HG03139 (cell line): Measurements from ENCODE around the gene CAPRIN1.
"Not testable (repeated sequence)": the region's sequence is repeated elsewhere in the genome, so short reads cannot be mapped to it uniquely, and the experiment has no call there.

Experiments
- ATAC-seq: cut with Tn5 transposase; IDR thresholded peaks from one replicate; pipeline ENCODE4 v1.9.1; 2021; ENCODE audit not compliant: unreplicated experiment

Gene CAPRIN1

DNA sequence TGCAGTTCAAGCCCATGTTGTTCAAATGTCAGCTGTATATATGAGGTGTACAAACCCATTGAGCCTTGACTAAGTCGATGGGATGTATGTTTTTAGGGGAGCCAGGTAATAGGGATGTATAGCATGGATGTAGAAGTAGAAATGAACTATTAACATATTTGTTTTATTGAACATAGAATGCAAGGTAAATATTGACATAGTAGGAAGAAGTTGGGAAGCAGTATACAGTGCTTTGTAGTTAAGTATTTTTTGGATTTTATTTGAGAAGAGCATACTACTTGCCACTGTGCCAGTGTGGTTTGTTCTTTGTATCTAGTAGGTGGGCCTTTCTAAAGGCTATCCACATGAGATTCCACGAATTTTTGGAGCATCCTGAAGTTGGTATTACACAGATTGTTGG, 33.1 kb downstream of the CAPRIN1 start:
- no peak for ATAC-seq

DNA sequence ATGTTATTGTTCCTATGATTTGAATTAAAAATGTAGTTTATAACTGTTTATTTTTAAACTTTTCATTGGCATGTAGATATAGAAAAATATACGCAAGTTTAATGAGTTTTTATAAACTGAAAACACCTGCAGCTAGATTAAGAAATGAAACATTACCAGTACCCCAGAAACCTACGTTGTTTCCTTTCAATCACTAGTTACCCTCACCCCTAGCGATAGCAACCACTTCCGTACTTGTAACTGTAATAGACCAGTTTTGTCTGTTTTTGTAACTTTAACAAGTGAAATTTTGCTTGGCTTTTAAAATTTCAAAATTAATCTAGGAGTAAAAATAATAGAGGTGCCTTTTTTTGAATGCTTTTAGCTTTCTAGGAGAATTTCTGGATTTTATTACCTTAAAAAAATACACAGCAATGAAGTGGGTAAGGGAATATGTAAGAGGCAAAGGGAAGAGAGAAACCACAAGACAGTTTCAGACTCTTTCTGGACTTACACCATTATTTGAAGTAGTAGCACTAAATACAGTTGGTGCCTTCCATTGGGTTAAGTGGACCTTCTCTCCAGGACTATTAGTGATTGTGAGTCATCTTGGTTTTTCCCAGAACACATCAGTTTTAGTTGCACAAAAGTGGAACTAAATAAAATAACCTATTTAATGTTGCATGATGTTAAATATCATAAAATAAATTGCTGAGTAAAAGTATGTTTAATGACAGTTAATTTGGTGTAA, 35.2 kb downstream of the CAPRIN1 start:
- no peak for ATAC-seq

DNA sequence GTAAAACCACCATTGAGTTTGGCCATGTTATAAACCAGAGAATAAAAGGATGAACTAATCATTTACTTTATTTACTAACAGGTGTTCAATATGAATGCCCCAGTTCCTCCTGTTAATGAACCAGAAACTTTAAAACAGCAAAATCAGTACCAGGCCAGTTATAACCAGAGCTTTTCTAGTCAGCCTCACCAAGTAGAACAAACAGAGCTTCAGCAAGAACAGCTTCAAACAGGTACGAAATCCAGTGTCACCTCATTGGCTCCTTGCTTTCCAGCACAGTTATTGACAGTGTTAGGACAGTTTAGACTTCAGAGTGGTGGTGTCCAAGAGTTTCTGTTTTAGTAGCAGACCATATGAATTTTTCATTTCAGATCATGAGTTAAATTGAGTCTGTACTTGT, 40.3 kb downstream of the CAPRIN1 start:
- no peak for ATAC-seq

DNA sequence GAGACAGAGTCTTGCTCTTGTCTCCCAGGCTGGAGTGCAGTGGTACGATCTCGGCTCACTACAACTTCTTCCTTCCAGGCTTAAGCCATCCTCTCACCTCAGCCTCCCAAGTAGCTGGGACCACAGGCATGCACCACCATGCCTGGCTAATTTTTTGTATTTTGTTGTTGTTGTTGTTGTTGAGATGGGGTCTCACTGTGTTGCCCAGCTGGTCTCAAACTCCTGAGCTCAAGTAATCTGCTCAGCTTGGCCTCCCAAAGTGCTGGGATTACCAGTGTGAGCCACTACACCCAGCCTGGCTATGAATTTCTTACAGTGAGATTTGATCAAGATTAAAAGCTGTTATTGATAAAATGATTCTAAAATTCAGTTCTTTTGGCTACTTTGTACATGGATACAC, 43.4 kb downstream of the CAPRIN1 start:
- not testable (repeated sequence) for ATAC-seq

DNA sequence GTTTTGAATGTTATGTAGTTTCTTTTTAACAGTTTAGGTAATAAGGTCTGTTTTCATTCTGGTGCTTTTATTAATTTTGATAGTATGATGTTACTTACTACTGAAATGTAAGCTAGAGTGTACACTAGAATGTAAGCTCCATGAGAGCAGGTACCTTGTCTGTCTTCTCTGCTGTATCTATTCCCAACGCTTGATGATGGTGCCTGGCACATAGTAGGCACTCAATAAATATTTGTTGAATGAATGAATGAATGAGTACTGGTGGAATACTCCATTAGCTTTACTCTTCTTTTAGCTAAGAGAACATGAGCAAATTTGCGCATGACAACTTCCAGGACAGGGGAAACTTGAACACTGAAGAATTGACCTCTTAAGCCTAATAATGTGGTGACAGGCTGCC, 47.3 kb downstream of the CAPRIN1 start:
- no peak for ATAC-seq

DNA sequence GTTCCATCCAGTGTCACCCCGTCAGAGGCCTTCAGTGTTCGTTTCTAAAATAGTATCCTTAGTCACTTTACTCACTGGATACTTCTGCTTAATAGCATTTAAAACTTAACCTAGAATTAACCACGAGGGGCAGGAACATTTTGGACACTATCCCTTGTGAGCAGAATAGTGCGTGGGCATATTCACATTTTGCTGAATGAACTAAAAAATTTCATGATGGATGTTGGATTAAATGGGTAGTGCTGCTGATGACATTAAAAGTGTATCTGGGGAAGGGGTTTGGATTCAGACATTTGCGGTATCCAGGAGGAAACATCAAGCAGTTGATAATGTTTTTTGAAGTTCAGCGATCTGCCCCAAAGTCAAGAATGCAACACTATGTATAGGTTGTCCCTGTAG, 53.1 kb downstream of the CAPRIN1 start:
- ATAC-seq: no peak

DNA sequence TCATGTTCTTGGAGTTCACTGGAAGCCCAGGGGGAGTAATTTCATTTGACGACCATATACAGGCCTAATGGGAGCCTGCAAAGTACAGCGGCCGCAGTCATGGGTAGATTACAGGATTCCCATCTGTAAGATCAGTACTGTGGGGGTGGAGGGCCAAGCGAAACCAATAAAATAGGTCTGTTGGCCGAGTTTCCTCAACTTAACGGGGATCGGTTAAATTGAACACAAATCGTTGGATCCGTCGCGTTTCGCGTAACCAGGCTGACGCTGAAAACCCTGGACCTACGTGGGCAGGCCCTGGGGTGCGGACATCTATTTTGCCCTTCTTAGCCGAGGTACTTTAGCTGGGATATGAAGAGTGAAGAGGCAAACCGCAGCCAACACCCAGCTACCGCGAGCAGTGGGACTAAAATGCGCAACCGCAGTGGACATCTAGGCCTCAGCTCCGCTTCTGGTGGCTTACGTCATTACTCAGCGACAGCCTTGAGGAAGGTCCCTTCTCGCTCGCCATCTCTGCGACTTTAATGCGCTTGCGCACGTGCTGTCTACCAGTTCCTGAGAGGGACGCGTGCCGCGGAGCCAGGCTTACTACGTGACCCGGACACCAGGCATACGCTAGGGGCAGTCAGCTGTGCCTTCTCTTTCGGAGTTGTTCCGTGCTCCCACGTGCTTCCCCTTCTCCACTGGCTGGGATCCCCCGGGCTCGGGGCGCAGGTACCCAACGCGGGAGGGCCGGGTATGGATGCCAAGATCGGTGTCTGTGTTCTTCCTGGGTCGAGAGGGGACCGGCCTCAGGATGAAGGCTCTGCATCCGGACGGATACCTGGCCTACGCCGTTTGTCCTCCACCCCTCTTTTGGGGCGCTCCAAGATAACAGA, 53.8 kb downstream of the CAPRIN1 start, which contains the start of gene NAT10:
NAT10 (plus strand) TSS at position 551 of the 878 bp plus-strand sequence. CDS start 2,597 bp downstream, outside the sequence.
- ATAC-seq: peak; percentile 87

DNA sequence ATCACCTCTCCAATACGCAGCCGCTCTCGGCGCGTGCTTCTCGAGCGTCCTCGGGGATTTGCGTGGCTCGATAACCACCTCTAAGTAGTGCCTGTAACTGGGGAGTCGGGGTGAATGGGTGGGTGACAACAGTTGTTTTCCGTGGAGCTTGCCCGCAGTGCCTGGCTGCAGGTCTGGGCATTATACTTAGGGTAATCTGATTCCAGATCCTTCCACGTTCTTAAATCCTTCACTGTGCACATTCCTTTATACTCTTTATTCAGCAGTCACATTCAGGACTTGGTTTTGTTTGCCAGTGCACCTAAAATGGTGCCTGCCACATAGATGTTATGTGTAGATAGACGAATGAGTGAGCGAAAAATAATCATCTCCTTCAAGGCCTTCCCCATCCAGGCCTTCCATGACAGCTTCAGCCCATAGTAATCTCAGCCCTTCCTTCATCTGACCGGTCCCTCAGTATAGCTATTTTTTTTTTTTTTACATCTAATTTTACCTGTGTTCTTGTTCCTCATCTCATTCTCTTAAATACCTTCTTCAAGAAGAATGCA, 54.5 kb downstream of the CAPRIN1 start:
- ATAC-seq: no peak

DNA sequence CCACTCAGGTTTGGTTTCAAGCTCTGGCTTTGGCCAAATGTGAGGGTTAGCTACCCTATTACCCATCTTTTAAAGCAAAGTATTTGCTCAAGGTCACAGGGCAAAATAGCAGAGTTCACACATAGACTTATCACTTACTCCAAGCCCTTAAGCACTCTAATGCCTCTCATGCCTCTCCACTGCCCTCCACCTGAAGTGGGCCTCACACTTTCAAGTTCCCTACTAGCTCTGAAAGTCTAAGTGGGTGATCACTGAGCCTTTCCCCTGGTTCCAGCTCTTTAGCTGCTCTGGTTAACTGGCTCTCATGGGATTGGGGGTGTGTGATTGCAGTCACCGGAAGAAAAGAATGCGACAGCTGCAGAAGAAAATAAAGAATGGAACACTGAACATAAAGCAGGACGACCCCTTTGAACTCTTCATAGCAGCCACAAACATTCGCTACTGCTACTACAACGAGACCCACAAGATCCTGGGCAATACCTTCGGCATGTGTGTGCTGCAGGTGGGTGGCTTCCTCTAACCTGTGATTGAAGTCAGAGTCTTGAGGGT, 60.3 kb downstream of the CAPRIN1 start:
- ATAC-seq: no peak

DNA sequence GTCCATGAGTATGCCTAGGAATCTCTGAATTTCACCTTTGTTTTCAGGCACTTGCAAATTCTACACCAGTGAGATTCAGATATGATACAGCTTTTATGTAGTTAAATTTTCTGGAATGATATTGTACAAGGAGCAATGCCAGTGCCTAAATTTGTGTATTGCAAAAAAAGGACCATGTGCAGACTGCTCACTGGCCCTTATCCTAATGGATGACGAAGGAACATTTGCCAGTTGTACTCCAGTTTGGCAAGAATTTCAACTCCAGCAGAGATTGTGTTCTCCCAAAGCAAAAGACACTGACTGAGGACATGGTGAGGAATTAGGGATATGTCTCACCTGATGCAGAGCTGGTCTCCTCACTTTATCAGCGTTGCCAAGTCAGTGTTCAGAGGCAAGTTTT, 62.5 kb downstream of the CAPRIN1 start:
- no peak for ATAC-seq

DNA sequence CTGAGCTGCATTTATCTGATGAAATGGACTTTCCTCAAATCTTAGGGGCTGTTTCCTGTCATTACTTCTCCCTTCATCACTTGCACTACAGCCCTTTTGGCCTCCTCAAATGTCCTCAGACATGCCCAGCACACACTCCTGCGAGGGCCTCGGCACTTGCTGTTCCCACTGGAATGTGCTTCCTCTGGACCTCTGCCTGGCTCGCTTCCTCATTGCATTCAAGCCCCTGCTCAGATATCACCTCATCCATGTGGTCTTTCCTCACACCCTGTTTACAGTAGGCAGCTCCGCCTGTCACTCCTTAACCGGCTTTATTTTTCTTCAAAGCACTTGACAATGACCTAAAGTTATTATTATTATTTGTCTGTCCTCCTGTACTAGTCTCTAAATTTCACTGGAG, 62.9 kb downstream of the CAPRIN1 start:
- ATAC-seq: no peak

DNA sequence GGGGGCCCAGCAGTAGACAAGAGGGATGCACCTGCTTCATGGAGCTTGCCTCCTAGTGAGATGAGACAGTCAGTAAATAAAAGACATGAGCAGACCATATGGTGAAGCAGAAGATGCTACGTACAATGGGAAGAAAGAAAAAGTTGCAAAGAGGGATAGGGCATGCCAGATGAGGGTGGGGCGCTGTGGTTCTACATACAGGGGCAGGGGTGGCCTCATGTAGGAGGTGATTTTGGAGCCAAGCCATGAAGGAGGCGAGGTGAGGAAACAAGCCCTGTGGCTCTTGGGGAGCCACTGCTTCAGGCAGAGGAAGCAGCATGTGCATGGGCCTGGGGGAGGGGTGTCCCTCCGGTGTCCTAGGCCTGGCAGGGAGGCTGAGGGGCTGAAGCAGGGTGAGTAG, 69.1 kb downstream of the CAPRIN1 start:
- ATAC-seq: no peak

DNA sequence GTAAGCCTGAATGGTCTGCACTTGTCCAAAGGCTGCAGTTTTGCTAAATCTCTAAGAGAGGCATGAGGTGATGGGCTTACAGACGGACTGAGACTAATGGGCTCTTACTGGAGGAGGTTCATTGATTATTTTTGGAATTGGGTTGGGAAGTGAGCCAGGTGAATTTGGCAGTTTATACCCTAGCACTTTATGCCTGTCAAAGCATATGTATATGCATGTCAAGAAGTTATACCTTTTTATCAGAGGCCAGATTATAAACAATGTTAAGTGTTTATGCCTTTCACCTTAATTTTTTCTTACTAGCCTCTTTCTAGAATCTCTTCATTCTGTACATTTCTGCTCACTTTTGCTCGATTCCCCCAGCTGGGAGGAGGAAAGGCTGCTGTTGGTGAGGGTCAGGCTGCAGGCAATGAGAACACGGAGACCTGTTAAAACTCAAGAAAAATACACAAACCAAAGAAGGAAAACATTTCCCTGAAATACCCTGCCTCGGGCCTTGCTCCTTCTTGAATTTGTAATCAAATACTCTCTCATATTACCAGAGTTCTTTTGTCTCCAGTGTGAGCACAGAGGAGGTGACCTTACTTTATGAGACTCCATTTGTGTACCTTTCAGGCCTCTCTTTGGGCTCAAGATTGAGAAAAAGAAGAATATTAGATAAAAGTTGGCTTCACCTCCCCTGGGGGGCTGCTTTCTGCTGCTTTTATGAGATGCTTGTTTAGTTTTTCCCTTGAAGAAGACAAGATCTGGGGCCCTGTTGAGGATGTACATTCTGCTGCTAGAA, 73.5 kb downstream of the CAPRIN1 start:
- ATAC-seq: no peak

DNA sequence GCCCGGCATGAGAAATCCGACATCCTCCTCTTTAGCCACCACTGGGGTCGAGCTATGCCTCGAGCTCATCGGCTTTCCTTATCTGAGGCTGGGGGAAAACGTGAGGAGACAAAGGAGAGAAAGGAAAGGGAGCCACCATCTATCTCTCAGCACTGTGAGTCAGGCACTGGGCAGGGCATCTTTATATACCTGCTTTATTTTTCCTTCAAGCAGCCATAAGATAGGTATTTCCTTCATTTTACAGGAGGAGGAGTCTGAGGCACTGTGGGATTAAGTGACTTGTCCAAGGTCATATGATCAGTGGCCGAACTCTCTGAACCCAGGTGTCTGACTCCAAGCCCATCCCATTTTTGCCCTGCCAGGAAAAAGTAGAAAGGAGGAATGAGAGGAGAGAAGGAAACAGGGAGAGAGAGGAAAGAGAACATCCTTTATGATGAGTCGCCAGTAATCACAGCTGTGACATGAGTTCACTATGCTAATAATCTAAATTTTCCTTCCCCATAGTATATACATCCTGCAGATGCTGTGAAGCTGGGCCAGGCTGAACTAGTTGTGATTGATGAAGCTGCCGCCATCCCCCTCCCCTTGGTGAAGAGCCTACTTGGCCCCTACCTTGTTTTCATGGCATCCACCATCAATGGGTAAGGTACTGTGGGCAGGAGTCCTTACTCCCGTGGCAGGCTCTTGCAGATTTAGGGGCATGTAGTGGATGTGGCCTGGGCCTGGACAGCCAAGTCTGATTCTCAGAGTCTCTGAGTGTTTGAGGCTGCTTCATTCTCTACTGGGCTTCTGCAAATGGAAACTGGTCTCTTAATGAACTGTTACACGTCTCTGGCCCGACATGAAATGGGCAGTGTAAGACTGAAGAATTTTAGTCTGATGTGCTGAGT, 75.7 kb downstream of the CAPRIN1 start:
- ATAC-seq: no peak

DNA sequence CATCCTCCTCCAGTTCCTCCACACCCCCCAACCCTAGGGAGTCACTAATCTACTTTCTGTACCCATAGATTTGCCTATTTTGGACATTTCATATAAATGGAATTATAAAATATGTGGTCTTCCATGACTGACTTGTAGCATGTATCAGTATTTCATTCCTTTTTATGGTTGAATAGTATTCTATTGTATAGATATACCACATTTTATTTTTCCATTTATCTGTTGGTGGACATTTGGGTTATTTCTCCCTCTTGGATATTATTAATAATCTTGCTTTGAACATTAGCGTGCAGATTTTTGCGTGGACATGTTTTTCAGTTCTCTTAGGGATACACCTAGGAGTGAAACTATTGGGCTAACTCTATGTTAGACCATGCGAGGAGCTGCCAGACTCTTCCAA, 77.3 kb downstream of the CAPRIN1 start:
- no peak for ATAC-seq

DNA sequence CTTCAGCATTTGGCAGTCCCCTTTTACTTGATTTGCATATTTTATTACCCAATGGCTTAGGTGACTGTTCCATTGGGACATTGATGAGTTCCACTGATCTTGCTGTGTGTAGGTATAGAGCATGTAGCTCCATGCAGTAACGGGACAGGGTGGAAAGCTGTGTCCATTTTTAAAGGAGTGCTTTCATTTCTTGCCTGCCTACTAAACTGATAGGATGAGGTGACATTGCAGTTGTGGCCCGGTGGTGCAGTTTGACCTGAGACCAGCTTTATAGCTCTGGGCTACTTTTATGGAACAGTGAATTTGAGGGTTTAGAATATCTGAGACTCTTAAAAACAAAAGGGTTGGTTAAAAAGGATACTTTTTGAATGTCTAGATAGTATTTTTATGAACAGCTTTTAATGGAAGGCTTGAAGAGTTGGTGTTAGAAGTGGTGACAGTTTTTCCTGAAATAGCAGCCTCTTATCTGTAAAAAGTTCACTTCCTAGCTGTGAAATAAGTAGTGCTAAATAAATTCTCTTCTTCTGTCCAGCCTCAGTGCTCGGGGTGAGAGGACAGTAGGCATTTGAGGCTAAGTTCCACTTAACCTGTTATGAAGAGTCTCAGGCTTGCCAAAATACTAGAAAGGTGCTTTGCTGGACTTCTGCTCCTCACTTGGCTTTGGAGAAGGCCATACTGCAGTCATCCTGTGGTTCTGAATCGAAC, 80.9 kb downstream of the CAPRIN1 start:
- ATAC-seq: no peak

DNA sequence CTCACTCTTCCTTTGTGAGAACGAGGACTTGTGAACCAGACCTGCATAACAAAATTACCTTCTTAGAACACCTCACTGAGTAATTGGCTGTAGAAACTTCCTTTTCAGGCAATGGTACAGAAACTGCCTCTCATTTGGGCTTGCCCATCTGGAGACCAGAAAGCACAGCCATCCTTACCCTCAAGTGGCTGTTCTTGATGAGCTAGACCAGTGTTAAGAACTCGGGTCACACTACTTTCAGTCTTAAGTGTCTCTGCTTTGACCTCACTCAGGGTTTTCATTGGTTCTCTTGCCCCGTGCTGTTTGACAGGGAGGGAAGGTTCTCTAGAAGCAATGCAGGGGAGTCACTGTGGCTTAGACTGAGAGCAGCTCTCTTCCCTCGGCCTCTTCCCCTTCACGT, 83.2 kb downstream of the CAPRIN1 start:
- no peak for ATAC-seq

DNA sequence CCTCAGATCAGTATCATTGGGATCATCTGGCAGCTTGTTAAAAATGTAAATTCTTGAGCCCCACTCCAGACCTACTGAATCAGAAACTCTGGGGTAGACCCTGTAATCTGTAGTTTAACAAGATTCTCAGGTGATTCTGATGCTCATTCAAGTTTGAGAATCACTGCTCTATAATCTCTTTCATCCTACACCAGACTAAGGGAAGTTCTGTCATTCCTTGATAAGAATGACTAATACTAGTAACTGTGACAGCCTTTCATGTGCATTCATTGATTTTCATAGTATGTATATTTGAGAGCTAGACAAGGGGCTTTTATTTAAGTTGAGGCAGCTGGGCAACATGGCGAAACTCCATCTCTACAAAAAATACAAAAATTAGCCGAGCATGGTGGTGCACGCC, 83.9 kb downstream of the CAPRIN1 start:
- ATAC-seq: no peak

DNA sequence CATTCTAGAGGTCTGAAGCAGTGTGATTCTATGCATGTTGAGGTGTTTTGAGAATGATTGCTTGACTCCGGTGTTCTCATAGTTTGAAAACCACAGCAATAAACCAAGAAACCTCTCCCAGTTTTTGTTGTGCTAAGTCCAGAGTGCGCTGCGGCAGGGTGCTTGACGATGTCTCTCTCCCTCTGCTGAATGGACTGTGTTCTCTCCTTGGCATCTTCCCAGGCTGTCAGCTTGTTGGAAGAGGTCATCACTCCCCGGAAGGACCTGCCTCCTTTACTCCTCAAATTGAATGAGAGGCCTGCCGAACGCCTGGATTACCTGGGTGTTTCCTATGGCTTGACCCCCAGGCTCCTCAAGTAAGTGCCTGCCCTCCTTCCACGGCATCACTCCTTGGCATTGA, 84.9 kb downstream of the CAPRIN1 start:
- no peak for ATAC-seq
